Peyer's patch (tissue), 4 donors: Measurements from ENCODE around the gene LTBP4. TPM values are rescaled to one million over a fixed set of nuclear protein-coding genes. Genes with fewer than 3 reads are reported as not detected.

Source experiments
- DNase-seq, 3 donors: peaks; one replicate each; pipeline ENCODE4 v3.0.0-alpha.2; 2017 to 2019
- H3K27ac ChIP-seq, 4 donors: fragments of 200-600 bp; sonication (generic); one replicate each; pipeline ENCODE4 v1.5.1; 2016 to 2019
- H3K27me3 ChIP-seq, 2 donors: fragments of 200-600 bp; sonication (generic); one replicate each; pipeline ENCODE4 v1.5.1; 2019
- H3K36me3 ChIP-seq, 3 donors: fragments of 200-600 bp; sonication (generic); one replicate each; pipeline ENCODE4 v1.5.1; 2016 to 2019
- H3K4me1 ChIP-seq, 4 donors: fragments of 200-600 bp; sonication (generic); one replicate each; pipeline ENCODE4 v1.5.1; 2016 to 2019
- H3K4me3 ChIP-seq, 4 donors: fragments of 200-600 bp; sonication (generic); 1 replicate in 3 of 4; 2 replicates in 1 of 4; pipeline ENCODE4 v1.5.1; 2016 to 2019; ENCODE audit warnings: mild to moderate bottlenecking in 1 of 4
- H3K9me3 ChIP-seq, 4 donors: fragments of 200-600 bp; sonication (generic); one replicate each; pipeline ENCODE4 v1.5.1; 2016 to 2019; ENCODE audit warnings: mild to moderate bottlenecking in 1 of 4
- CTCF ChIP-seq, 6 experiments: fragments of 450-650 bp in 4 of 6; fragments of 200-600 bp in 2 of 6; sonication (generic) in 1 of 6; IDR thresholded peaks; one replicate each; pipeline ENCODE4 v1.5.1; 2017 to 2019; ENCODE audit warnings: antibody characterized with exemption in 6 of 6, mild to moderate bottlenecking in 3 of 6, moderate library complexity in 1 of 6
- POLR2A ChIP-seq, 2 donors: fragments of 450-650 bp; IDR thresholded peaks; one replicate each; pipeline ENCODE4 v1.5.1; 2017; ENCODE audit warnings: antibody characterized with exemption in 2 of 2, mild to moderate bottlenecking in 2 of 2, moderate library complexity in 2 of 2
- total RNA-seq, 4 donors: library from RNA; depleted of rRNA; stranded (reverse); fragments of >200 nt; gene quantifications; one replicate each; pipeline ENCODE4 v1.1.0, GENCODE V29; 2016

Gene LTBP4
- total RNA-seq, 4 donors from 2014 or later, result 164 to 484 (median 329) TPM

- Histone ChIP-seq H3K27me3 (peaks cover 0 to 13% of the 10 kb centered on the region in 2 donors), H3K4me1 (peaks cover 12 to 74% (median 44%) of the 10 kb centered on the region in 4 donors), H3K36me3 (no peaks in the 10 kb centered on the region), H3K27ac (peak overlapping the region; percentile 82 to 98 (median 90)), H3K4me3 (peak overlapping the region; percentile 40 to 57 (median 50)), H3K9me3 (no peaks in the 10 kb centered on the region)
- TF ChIP-seq POLR2A (IDR thresholded peaks at IDR 0.05) (no peak), CTCF (IDR thresholded peaks at IDR 0.05) (no peak)
- peak in 2 of 3 donors; percentile 72 to 76 for DNase-seq
Measured at GRCh38 chr19:40604647-40605215, 3.6 kb downstream of the LTBP4 start.

- Histone ChIP-seq H3K36me3 (no peaks in the 10 kb centered on the region), H3K4me3 (peak overlapping the region; percentile 40 to 57 (median 50)), H3K9me3 (no peaks in the 10 kb centered on the region), H3K4me1 (peaks cover 12 to 70% (median 40%) of the 10 kb centered on the region in 4 donors), H3K27me3 (peaks cover 0 to 6% of the 10 kb centered on the region in 2 donors), H3K27ac (peak overlapping the region; percentile 82 to 98 (median 90))
- DNase-seq, result peak; percentile 85 to 96 (median 95)
- TF ChIP-seq CTCF (IDR thresholded peaks at IDR 0.05) (peak in 4 of 6 experiments; percentile 17 to 54 (median 32)), POLR2A (IDR thresholded peaks at IDR 0.05) (peak; percentile 84 to 85)
Measured at GRCh38 chr19:40605216-40605971, 4.2 kb downstream of the LTBP4 start.

- peak in 2 of 3 donors; percentile 82 to 87 for DNase-seq
- Histone ChIP-seq H3K27me3 (no peaks in the 10 kb centered on the region), H3K9me3 (no peaks in the 10 kb centered on the region), H3K27ac (peak overlapping the region in 3 of 4 donors; percentile 82 to 98 (median 96)), H3K4me3 (no peak overlapping the region), H3K36me3 (no peaks in the 10 kb centered on the region), H3K4me1 (peaks cover 6 to 57% (median 23%) of the 10 kb centered on the region in 4 donors)
- TF ChIP-seq POLR2A (IDR thresholded peaks at IDR 0.05), result no peak
- TF ChIP-seq CTCF (IDR thresholded peaks at IDR 0.05), result no peak
Measured at GRCh38 chr19:40607311-40608239, 6.4 kb downstream of the LTBP4 start.

- no peak for DNase-seq
- peak overlapping the region in 3 of 4 donors; percentile 82 to 98 (median 96) for H3K27ac ChIP-seq
- H3K9me3 ChIP-seq, result no peaks in the 10 kb centered on the region
- no peaks in the 10 kb centered on the region for H3K36me3 ChIP-seq
- H3K4me1 ChIP-seq, result peaks cover 0 to 50% (median 21%) of the 10 kb centered on the region in 4 donors
- no peaks in the 10 kb centered on the region for H3K27me3 ChIP-seq
- TF ChIP-seq POLR2A (IDR thresholded peaks at IDR 0.05) (no peak), CTCF (IDR thresholded peaks at IDR 0.05) (no peak)
- no peak overlapping the region for H3K4me3 ChIP-seq
Measured at GRCh38 chr19:40608240-40608621, 7.1 kb downstream of the LTBP4 start.

GRCh38 chr19:40608957-40609356, 7.8 kb downstream of the LTBP4 start:
- Histone ChIP-seq H3K36me3 (no peaks in the 10 kb centered on the region), H3K4me3 (peak overlapping the region in 2 of 4 donors; percentile 54 to 72), H3K27ac (peak overlapping the region; percentile 85 to 98 (median 87)), H3K27me3 (no peaks in the 10 kb centered on the region), H3K9me3 (no peaks in the 10 kb centered on the region), H3K4me1 (peaks cover 0 to 46% (median 21%) of the 10 kb centered on the region in 4 donors)
- TF ChIP-seq POLR2A (IDR thresholded peaks at IDR 0.05), result no peak
- TF ChIP-seq CTCF (IDR thresholded peaks at IDR 0.05), result no peak
- no peak for DNase-seq
